GM15510 (cell line): ENCODE measurements around the gene MAN2C1.

Experiments used
- POLR2A ChIP-seq: IDR thresholded peaks from 3 replicates; pipeline ENCODE4 v1.6.1; 2011; ENCODE audit warnings: borderline replicate concordance; ENCODE audit not compliant: insufficient read length; ENCODE audit errors: extremely low read depth

MAN2C1 gene

DNA sequence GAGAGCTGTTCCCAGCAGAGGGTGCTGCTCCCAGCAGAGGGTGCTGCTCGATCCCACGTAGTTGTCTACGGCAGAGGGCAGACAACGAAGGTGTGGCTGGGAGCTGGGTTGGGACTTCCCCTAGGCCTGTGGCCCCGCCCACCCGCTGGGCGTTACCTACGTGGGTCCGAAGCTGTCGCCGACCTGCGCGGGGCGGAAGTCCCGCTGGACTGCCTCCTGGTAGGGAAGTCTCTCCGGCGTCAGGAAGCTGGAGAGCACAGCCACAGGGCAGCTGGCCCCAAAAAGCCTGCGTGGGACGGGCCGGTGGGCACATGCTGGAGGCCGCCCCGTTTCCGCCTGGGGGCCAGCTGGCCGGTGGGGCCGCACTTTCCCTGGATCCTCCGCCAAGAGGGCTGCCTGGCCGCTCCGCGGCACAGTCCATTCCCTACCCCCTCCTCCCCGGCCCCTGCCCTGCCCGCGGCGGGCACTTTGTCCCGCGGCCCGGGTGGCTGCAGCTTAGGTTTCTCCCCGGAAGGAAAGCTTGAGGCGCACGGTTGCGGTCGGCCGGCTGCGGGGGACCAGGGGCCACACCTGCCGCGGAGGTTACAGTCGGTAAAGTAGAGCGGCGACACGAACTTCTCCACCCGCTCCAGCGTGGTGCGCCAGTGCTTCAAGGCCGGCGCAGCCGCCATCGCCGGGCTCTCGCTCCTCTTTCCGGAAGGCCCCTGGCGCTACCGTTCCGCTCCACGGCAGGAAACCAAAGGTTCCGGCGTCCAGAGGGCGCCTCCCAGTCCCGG, at the start of gene MAN2C1:
TSS of gene MAN2C1 (minus strand) at position 695 of the 776 bp plus-strand sequence. CDS start at position 671, 24 bp downstream.
- TF ChIP-seq POLR2A: peak; percentile 94

DNA sequence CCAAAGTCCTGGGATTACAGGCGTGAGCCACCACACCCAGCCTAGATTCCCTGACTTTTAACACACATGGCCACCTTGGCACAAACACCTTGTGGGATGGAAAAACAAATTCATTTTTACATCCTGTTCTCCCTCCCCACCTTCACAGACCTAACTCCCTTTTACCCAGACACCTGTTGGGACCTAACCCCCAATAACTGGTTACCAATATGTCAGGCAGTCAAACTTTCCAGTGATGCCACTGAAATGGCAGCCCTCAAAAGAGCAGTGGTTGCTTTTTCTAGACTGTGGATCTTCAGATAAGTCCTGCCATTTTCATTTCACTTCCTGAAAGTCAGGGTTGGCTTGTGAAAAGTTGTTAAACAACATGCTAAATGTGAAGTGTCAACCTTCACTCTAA, 48.2 kb upstream of the MAN2C1 start:
- no peak for TF ChIP-seq POLR2A

DNA sequence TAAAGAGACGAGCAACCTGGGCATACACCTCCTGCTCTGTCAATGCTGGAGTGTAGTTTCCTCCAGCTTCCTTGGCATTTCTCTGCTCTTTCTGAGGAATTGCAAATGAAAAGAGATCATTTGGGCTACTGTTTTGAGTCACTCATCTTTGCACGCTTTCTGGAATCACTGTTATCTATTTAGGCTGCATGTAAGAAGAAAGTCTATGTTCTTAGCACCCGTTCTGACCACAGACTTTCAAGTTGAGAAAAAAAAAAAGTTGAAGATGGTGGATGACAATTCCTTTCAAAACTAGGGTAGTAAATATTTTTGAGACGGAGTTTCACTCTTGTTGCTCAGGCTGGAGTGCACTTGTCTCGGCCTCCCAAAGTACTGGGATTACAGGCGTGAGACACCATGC, 41.8 kb upstream of the MAN2C1 start:
- no peak for TF ChIP-seq POLR2A

DNA sequence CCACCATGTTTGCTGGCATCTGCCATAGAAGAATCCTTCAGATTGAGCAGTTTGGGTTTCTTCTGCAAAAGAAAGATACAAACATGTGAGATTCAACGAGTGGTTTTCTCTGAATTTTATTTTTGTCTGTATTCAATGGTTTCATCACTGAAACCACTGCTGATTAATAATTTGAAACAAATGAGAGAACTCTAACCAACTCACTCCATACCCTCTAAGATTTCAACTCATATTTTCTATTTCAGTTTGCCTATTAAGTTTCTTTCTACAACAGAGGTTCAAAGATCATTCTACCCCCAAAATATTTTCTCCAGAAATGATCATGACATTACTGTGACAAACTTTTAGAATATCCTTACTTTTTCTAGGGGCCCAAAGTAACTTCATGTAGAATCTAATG, 38.7 kb upstream of the MAN2C1 start:
- no peak for TF ChIP-seq POLR2A

DNA sequence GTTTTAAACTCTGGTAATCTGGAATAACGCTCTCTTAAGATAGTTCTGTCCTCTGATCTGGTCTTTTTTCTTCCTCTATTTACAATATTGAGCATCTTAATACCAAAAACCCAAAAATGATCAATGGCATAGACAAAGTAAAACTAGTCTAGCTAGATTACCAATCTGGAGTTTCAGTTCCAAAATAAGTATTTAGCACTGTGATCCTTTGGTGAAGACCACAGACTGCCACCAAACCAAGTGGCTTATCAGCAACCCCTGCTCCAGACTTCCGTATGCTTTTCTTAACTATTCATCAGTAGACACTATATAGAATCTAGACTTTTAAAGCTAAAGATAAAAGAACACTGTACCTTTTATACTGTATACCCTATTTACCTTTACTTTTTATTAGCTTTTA, 35.5 kb upstream of the MAN2C1 start:
- no peak for TF ChIP-seq POLR2A

DNA sequence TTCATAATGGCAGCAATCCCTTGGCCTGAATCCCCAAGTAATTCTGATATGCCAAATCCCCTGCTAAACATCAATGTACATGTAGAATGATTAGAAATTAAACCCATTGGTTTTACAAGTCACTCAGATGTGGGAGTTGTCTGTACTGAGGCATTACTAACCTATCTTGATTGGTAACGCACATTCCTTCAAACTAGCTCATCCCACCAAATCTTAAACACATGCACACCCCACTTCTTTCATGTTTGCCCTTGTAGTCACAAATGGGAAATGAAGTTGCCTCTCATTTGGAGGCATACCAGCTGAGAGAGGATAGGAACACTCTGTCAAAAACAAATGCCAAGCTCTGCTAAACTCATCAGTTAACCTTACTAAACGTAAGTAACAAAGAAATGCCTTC, 29.1 kb upstream of the MAN2C1 start:
- no peak for TF ChIP-seq POLR2A

DNA sequence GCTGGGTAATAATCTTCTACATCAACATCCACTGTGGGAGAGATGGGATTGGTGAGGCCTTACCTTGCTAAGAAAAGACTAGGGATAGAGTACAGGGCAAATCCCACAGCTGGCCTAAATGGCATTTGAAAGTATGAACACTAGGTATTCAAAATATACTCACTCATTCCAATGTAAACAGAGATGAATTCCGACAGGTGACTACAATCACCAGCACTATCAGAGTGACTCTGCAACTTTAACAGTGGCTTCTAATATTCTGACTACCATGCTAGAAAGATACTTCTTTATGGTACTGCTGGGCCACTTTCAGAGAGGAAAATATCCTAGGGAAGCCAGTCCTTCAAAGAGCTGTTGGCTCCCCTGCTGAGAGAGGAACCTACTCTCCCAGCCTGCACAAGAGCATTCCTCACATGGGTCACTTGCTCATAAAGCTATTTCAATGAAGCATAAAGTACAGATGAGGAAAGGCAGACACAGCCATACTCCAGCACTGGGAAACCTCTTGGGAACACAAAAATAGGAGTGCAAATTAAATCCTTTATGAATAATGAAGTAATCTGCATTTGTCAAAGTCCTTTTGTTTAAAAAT, 21.5 kb upstream of the MAN2C1 start:
- TF ChIP-seq POLR2A: no peak

DNA sequence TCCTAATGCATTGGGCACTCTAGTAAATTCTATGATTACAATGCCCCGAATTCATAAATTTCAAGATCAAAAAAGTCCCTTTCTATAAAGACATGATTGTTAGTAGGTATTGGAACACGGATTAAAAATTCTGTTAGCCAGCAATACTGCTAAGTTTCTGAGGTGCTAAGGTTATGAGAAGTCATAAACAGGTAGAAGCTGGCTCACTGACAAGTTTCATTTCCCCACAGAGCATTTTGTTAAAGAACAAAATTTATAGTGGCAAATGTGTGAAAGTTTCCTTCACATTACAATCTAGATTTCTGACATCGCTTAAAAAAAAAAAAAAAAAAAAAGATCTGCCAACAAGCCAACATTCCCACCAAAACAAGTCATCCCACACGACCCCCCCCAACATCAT, 12.4 kb upstream of the MAN2C1 start:
- no peak for TF ChIP-seq POLR2A

DNA sequence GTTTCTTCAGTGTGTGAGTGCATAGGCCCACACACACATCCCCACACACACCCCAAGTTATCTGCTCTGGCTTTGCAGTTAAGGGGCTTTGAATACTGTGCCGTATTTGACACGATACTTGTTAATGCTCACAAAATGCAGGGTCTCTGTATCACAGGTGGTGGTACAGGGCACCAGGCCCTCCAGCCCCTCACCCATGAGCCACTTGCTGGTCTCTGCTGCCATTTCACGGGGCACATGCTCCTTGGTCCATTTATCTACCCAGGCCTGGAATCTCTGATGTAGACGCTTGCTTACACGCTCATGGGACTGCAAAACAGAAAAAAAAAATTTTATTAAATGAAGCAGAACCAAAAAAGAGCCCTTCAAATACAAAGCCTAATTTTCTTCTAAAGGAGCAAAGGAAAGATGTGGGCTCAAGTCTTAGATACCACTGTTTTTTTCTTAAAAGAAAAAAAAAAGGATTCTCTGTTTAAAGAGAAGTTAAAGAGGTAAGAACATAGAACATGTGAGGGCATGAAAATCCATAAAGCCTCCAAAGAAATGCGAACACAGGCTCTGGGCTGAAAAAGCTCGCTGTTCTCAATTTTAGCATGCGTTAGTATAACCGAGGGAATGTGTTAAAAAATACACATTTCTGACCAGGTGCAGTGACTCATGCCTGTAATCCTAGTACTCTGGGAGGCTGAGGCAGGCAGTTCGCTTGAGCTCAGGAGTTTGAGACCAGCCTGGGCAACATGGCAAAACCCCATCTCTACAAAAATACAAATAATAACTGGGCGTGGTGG, 3.7 kb upstream of the MAN2C1 start:
- TF ChIP-seq POLR2A: no peak

DNA sequence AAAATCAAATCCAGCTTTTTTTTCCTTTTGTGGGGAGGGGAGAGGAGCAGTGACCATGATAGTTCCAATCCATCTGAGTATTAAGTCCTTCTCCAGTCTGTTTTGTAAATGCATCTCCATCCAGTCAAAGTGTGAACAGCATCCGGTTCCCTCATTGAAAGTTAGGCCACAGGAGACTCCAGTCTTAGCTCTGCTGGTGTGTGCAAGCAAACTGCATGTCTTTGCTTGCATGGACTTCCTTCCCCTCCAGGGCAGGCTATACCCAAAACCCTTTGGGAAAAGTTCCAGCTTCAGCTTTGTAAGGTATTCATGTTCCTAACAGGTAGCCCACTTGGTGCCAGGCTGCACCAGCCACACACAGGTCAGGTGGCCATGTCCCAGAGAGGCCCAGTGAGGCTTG, 3.1 kb upstream of the MAN2C1 start:
- no peak for TF ChIP-seq POLR2A

DNA sequence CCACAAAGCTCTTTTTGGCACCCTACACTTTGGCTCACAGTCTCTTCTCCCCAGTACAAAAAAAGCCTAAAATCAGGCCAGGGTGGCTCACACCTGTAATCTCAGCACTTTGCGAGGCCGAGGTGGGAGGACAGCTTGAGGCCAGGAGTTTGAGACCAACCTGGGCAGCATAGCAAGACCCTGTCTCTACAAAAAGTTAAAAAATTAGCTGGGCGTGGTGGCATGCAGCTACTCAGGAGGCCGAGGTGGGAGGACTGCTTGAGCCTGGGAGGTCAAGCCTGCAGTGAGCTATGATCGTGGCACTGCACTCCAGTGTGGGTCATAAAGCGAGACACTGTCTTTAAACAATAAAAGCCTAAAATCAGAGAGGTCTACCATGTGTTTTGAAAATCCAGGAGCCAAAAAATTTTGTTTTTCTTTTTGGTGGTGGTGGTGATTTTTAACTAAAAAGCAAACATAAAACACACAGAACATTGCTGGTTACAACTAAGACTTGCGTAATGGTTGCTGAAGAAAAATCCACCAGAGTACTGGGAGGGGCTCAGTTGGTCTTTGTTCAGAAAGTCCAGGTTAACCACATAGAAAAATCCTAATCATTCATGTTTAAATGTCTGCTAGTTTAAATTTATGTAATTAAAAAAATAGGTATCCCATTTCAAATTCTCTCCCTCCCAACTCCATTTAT, 1.6 kb upstream of the MAN2C1 start:
- TF ChIP-seq POLR2A: no peak

DNA sequence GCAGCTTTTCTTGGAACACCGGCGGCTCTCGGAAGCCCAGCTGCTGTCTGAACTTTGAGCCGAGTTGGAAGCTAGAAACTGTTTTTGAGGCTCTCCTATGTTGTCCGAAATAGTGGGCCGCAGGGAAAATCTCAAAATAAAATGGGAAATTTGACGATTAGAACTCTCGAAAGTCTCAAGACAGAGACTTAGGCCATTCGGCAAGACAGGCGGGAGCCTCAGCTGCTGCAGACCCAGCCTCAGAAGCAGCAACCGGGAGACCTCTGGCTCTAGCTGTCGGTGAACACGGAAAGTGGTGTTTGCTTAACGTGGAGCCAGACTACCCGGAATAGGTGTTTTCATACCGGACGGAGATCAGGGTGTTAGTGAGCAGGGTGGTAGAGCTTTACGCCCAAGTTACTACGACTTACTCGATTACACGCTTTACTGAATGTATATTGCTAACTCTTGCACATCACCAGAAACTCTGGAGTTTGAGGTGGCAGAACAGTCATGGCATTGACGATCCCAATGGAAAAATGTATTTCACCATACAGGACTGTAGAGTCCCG, 357 bp upstream of the MAN2C1 start:
- TF ChIP-seq POLR2A: no peak

DNA sequence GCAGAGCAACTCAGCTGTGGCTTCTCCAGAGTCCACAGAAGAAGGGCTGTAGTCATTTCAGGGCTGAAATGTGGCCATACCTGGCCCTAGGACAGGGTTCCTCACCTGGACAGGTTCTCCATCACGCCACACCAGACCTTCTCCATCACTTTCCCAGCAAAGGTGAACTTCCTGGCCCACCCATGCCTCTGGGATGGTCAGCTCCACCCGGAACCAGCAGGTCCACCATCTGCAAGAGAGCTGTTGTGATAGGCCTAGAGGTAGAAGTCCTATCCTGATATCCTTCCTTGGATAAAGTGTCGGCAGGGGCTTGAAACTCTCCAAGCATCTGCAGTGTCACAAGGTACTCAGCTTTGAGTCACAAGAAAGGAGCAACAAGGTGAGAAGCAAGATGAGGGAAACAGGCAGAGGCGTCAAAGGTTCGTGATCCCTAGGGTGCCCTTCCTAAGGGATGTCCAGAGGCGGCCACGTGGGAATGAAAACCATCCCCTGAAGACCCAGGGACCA, 948 bp downstream of the MAN2C1 start:
- TF ChIP-seq POLR2A: no peak

DNA sequence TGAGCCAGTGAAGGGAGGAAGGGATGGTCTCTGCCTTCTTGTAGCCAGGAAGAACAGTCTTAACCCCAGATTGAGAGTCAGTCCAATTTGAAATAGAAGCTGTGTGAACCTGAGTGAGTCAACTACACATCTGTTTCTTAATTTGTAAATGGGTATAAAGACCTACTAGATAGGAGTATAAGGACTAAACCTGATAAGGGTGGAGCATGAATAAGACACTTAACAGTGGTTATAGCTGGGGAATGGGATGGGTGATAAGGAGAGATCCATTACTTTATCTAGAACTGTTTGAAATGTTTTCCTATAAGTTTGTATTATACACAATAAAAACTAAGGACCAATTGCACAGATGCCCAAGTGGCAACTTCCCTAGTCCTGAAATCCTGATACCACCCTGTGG, 1.4 kb downstream of the MAN2C1 start:
- TF ChIP-seq POLR2A: no peak
